C4-2B (cell line): ENCODE results near the gene MAFG.

Experiments used
- ZFX ChIP-seq: fragments of 450-650 bp; IDR thresholded peaks from 2 replicates; pipeline ENCODE4 v1.6.1; 2017
- TF ChIP-seq, protein P1 (sequence below): fragments of 450-650 bp; conservative IDR thresholded peaks from 2 replicates; pipeline ENCODE4 v1.5.1; 2017; ENCODE audit warnings: mild to moderate bottlenecking

DNA sequence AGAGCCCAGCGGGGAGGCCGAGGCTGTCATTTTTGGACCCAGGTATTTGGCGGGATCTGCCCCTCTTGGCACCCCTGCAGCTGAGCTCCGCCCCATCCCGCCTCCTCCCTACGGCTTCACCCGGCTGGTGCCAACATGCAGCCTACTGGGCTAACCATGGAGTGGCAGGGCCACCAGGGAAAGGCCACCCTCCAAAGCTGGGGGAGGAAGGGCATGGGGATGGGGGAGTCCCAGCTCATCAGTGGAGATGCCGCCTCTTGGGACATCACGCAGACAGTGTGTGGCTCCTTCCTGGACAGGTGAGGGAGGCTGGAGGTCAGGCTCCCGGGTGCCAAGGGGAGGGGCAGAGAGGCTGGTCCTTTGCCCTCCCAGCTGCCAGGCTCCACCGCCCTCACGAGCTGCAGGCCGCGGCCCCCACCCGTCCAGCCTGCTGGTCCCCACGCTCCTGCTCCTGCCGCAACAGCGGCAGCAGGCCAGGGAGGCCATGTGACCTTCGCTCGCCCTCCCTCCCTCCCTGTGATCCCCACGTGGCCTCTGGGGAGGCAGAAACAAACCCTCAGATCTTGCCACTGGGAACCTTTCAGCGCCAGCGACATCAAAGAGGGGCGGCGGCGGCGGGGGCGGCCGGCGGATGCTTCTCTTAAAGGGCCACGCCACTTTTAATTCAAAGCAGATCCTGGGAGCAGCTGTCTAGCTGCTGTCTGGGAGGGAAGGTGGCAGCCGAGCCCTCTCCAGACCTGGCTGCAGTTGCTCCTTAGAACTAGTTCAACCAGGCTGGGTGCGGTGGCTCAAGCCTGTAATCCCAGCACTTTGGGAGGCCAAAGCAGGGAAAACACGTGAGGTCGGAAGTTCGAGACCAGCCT is 40.2 kb upstream of the MAFG start:
- TF ChIP-seq, protein P1, sequence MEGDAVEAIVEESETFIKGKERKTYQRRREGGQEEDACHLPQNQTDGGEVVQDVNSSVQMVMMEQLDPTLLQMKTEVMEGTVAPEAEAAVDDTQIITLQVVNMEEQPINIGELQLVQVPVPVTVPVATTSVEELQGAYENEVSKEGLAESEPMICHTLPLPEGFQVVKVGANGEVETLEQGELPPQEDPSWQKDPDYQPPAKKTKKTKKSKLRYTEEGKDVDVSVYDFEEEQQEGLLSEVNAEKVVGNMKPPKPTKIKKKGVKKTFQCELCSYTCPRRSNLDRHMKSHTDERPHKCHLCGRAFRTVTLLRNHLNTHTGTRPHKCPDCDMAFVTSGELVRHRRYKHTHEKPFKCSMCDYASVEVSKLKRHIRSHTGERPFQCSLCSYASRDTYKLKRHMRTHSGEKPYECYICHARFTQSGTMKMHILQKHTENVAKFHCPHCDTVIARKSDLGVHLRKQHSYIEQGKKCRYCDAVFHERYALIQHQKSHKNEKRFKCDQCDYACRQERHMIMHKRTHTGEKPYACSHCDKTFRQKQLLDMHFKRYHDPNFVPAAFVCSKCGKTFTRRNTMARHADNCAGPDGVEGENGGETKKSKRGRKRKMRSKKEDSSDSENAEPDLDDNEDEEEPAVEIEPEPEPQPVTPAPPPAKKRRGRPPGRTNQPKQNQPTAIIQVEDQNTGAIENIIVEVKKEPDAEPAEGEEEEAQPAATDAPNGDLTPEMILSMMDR, result no peak
- TF ChIP-seq ZFX, result no peak
